T1000 (cell line): ENCODE data around the gene KRTAP5-4.
A peak's percentile ranks its signal among the peaks of the same experiment; 100 is the strongest.
"Not testable (repeated sequence)": the region's sequence is repeated elsewhere in the genome, so short reads cannot be mapped to it uniquely, and the experiment has no call there.

Experiments used
- DNase-seq: peaks from one replicate; lab custom pipeline; 2025; ENCODE audit warnings: mixed read lengths; lab: John Stamatoyannopoulos, UW

The KRTAP5-4 gene

DNA sequence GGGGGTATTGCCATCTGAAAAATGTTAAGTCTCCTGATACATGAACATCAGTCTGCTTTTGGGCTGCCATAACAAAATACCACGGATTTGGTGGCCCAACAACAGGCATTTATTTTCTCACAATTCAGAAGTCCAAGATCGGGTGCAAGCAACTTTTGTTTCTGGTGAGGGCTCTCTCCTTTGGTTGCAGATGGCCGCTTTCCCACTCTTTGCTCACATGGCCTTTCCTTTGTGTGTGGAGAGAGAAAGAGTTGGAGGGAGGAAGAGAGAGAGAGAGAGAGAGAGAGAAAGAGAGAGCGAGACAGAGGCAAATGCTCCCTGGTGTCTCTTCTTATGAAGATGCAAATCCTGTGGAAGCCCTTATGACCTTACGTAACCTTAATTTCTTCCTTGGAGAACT lies 21.3 kb downstream of the KRTAP5-4 start:
- DNase-seq: no peak

DNA sequence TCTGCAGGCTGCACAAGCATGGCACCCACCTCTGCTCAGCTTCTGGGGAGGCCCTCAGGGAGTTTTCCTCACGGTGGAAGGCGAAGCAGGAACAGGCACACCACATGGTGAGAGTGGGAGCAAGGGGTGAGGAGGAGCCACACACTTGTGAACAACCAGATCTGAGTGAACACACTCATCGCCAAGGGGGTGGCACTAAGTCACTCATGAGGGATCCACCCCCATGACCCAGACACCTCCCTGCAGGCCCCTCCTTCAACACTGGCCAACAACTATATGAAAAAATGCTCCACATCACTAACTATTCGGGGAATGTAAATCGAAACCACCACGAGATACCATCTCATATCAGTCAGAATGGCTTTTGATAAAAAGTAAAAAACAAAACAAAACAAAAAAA lies 23.1 kb downstream of the KRTAP5-4 start:
- DNase-seq: no peak

DNA sequence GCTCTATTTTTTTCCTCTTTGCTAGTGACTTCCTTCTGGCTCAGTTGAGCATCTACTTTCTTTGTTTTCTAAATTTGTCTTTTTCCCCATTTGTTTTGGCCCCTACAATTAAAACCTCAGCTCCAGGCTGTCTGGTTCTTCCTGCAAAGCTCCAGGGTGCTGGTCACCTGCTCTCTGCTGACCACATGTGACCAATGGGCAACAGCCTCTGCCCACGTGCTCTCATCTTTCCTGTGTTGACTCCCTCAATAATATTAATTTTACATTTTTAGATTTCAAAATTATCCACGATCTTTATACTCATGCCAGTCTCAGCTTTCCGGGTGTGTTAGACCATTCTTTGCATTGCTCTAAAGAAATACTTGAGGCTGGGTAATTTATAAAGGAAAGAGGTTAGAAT lies 23.5 kb downstream of the KRTAP5-4 start:
- not testable (repeated sequence) for DNase-seq

DNA sequence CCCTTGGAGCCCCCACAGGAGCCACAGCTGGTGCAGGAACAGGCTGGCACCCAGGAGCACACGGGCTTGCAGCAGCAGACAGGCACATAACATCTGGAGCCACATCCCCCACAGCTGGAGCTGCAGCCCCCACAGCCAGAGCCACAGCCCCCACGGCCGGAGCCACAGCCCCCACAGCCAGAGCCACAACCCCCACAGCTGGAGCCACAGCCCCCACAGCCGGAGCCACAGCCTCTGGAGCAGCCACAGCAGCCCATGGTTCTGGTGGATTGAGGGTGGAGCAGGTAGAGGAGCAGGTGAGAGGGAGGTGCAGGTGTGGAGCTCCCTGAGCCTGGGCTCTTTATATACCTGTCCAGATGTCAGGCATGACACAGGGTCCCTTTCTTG lies 24.0 kb downstream of the KRTAP5-4 start, which contains the start of gene KRTAP5-2:
Gene KRTAP5-2, minus strand, starts transcription at position 301 of the 387 bp plus-strand sequence. Its CDS starts 44 bp downstream, at position 257.
- DNase-seq: no peak

DNA sequence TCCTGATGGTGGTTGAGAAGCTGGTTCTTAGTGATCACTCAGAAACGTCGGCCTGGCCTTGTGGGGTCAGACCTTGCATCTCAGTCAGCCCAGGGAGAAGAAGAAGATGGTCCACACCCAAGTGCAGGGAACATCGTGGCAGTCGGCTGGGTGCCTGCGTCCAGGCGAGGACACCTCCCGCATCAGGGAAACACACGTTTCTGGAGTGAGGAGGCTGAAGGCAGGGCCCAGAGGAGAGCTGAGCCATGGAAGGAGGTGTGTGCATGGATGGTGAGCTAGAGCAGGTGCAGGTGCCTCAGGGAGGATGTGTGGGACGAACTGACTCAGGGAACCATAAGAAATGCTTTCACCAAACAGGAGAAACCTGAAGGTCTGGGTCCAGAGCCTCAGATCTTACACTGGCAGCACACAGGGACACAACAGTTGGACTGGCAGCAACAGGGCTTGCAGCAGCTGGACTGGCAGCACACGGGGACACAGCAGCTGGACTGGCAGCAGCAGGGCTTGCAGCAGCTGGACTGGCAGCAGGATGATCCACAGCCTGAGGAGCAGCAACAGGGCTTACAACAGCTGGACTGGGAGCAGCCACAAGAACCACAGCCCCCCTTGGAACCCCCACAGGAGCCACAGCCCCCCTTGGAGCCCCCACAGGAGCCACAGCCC lies 24.5 kb downstream of the KRTAP5-4 start:
- DNase-seq: no peak

DNA sequence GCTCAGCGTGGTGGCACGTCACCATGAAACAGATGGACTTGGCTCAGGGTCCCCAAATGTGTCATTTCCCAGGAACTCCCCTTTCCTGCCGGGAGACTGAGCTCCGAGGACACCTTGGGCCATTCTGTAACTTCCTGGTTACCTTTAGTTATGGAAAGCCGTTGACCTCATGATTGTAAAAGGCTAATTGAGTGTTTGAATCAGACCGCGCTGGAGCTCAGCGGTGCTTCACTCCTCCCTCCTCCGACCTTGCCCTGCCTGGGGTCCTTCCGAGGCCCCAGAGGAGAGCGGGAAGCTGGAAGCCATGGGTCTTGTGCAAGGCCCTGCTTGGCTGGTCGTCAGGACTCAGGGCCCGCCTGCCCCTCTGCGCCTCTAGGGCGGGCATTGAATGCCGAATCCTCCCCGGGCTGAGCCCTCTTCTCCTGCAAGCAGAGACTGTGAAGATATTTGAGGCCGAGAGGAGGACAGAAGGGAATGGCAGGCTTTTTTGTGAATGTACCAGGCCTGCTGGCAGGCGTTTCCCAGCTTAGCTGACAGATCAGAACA lies 25.3 kb downstream of the KRTAP5-4 start:
- not testable (repeated sequence) for DNase-seq

DNA sequence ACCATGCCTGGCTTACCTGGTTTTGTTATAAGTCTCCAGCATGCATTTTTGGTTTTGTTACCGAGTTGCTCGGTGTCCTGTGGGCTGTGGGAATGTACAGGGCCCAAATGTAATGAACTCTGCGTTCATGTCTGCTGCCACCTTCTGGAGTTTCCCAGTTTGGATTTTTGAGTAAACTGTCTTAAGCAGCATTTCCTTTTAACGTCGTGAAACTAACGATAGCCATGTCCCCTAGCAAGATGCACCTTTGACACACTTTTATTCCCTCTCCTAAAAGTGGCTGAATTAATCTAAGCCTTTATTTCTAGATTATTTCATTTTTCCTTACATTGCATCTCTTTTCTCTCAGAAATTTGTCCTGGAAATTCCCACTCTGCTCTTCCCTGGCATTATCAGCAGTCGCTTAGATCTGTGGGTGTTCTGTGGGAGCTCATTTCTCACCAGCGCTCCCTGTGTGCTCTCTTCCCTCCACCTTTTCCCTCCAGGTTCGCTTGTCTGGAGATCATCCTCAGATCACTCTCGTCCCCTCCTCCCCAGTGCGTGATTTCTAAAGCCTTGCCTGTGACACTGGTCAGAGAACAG lies 25.9 kb downstream of the KRTAP5-4 start:
- DNase-seq: not testable (repeated sequence)

DNA sequence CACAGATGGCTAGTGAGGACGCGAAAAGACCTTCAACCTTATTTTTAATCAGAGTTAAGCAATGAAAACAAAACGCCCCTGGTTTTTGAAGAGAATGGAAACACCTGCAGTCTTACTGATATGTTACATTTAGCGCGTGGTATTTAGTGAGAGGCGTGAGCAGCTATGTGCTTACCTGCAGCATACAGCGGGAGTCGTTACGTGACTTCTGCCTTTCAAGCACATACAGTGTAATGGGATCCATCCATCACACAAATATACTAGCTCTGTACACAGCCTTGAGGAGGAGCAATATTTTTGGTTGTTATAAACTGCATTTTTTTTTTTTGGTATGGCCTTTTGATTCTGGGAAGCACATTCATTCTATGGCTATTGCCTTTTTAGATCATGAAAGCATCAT lies 29.3 kb downstream of the KRTAP5-4 start:
- no peak for DNase-seq

DNA sequence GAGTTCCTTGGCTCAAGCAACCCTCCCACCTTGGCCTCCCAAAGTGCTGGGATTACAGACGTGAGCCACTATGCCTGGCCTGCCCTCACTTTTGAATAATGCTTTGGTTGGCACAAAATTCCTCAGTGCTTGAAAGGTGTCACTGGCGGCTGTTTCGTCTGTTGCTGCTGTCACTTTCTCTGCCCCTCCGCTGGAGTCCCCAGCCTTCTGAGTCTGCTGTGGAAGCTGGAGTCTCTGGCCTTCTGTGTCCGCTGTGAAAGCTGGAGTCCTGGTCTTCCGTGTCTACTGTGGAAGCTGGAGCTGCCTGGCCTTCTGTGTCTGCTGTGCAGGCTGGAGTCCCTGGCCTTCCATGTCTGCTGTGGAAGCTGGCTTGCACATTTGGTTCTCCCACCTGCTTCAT lies 31.9 kb downstream of the KRTAP5-4 start:
- no peak for DNase-seq

DNA sequence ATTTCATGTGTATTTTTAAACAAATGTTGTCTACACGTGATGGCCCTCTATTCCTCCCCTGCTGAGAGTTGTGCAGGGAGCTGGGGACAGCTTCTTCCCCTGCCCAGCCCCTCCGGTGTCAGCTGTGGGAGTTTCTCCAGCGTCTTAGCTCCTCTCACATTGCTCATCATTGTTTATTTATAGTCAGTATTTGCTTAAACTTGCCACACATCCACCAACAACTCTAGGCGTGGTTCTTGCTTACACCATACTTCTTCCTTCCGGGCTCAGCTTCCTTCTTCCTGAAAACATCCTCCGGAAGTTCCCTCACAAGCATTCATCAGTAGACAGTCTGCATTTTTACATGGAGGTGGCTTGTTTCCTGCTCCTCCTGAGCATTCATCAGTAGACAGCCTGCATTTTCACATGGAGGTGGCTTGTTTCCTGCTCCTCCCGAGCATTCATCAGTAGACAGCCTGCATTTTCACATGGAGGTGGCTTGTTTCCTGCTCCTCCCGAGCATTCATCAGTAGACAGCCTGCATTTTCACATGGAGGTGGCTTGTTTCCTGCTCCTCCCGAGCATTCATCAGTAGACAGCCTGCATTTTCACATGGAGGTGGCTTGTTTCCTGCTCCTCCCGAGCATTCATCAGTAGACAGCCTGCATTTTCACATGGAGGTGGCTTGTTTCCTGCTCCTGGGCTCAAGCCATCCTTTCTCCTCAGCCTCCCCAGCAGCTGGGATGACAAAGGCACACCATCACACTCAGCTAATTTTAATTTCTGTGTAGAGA lies 32.6 kb downstream of the KRTAP5-4 start:
- DNase-seq: not testable (repeated sequence)

DNA sequence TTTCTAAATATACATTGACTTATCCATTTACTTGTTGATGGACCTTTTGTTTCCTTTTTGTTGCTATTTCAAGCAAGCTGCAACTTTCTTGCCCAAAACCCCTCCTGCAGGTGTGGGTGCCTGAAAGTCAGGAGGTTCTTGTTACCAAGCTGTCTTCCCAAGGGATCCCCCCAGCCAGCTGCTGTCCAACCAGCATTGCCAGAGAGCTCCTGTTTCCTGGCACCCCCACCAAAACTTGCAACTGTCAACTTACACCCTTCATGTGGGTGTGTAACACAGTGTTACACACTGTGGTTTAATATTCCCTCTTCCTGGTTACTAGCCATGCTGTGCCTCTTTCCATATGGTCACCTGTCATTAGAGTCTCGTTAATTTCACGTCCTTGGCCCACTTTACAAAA lies 35.2 kb downstream of the KRTAP5-4 start:
- DNase-seq: no peak

DNA sequence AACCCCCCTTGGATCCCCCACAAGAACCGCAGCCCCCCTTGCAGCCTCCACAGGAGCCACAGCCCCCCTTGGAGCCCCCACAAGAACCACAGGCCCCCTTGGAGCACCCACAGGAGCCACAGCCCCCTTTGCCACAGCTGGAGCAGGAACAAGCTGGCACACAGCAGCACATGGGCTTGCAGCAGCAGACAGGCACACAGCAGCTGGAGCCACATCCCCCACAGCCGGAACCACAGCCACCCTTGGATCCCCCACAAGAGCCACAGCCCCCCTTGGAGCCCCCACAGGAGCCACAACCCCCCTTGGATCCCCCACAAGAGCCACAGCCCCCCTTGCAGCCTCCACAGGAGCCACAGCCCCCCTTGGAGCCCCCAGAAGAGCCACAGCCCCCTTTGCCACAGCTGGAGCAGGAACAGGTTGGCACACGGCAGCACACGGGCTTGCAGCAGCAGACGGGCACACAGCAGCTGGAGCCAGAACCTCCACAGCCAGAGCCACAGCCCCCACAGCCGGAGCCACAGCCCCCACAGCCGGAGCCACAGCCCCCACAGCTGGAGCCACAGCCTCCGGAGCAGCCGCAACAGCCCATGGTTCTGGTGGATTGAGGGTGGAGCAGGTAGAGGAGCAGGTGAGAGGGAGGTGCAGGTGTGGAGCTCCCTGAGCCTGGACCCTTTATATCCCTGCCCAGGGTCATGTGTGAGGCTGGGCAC lies 37.1 kb downstream of the KRTAP5-4 start, which contains the start of gene KRTAP5-1:
Gene KRTAP5-1, minus strand, starts transcription at position 623 of the 710 bp plus-strand sequence. Its CDS starts 34 bp downstream, at position 589.
- not testable (repeated sequence) for DNase-seq

DNA sequence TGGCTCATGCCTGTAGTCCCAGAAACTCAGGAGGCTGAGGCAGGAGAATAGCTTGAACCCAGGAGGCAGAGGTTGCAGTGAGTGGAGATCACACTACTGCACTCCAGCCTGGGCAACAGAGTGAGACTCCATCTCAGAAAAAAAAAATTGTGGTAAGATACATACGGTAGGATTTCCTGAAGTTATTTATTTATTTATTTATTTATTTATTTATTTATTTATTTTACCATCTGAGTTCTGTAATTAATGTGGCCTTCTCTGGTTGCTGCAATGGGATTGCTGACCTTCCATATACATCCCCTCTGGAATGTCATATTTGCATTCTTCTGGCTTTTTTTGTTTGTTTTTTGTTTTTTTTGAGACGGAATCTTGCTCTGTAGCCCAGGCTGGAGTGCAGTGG lies 39.0 kb downstream of the KRTAP5-4 start:
- DNase-seq: not testable (repeated sequence)

DNA sequence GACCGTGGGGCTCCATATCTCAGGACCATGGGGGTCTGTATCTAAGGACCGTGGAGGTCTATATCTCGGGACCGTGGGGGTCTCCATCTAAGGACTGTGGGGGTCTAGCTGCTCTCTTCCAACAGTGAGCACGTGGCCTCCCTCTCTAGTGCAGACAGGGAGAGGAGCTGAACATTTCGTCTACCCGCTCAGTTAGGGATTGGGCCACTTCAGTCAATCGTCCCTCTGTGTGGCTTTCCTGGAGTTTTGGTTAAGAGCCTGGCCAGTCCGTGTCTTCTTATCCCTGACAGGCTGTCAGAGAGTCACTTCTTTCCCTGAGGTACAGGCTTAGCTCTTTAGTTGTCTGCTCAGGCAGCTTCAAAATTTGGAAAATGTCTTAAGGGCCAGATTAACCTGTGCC lies 40.0 kb downstream of the KRTAP5-4 start:
- no peak for DNase-seq

DNA sequence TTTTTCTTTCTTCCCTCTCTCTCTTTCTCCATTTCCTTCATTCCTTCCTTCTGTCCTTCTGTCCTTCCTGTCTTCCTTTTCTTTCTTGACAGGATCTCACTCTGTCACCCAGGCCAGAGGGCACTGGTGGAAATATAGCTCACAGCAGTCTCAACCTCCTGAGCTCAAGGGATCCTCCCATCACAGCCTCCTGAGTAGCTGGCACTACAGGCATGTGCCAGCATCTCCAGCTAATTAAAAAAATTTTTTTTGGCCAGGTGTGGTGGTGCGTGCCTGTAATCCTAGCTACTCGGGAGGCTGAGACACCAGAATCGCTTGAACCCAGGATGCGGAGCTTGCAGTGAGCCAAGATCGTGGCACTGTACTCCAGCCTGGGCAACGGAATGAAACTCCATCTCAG lies 45.1 kb downstream of the KRTAP5-4 start:
- DNase-seq: no peak

DNA sequence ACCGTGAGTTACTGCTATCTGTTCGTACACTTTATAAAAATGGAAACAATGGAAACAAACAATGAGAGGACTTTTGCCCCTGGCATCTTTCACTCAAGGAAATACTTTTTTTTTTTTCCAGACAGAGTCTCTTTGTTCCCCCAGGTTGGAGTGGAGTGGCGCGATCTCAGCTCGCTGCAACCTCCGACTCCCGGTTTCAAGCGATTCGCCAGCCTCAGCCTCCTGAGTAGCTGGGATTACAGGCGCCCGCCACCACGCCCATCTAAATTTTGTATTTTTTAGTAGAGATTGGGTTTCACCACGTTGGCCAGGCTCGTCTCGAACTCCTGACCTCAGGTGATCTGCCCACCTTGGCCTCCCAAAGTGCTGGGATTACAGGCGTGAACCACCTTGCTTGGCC lies 46.2 kb downstream of the KRTAP5-4 start:
- not testable (repeated sequence) for DNase-seq

DNA sequence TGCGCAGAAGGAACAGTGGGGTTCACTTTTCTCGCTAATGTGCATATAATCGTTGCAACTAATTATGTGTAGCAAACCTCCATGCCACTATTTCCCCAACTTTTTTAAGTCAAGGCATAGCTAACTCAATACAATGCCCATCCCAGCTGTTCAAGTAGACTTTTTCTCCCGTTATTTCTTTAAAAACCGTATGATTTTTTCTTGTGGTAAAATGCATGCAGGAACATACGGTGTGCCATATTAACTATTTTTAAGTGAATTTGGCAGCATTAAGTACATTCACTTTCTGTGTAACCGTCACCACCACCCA lies 47.0 kb downstream of the KRTAP5-4 start:
- no peak for DNase-seq

DNA sequence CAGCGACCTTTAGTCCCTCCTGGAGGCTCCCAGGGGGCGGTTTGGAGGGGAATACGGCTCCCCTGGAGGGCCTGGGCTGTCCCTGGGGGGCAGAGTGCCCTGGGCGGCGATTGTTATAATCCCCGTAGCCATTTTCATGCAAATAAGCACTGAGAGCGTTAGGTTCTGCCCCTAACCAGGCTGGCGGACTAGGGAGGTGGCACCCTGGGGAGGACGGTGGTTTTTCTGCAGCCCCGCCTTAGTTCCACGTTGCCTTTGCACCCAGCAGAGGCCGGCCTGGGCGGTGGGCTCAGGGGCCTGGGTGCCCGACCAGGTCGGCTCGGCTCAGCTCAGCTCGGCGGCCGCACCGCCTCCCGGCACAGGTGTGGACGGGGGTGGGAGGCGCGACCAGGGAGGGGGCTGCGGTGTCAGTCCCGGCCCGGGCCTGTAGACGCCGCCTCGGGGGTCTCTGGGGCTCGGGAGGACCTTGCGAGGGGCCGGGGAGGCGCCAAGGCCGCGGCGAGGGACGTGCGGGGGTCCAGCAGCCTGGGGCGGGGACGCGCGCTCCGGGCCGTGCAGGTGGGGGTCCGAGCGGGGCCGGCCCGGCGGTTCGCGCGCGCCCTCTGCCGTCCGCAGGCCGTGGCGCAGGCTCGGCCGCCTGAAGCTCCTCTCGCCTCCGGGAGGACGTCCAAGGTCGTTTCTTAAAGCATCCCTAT lies 47.6 kb downstream of the KRTAP5-4 start:
- peak; percentile 20 for DNase-seq

DNA sequence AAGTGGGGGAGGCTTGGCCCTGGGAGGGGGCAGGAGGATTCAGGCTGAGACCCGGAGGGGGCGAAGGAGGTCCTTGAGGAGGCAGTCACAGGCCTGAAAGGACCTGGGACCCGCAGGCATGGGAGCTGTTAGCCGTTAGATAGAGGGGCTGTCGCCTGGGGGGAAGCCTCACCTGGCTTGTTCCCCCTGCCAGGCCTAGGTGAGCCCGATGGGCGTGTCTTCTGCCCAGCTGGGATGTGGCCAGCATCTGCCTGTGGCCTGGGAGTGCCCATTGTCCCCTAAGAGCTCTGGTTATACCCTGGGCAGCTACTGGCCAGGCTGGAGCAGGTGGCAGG lies 48.1 kb downstream of the KRTAP5-4 start:
- no peak for DNase-seq

DNA sequence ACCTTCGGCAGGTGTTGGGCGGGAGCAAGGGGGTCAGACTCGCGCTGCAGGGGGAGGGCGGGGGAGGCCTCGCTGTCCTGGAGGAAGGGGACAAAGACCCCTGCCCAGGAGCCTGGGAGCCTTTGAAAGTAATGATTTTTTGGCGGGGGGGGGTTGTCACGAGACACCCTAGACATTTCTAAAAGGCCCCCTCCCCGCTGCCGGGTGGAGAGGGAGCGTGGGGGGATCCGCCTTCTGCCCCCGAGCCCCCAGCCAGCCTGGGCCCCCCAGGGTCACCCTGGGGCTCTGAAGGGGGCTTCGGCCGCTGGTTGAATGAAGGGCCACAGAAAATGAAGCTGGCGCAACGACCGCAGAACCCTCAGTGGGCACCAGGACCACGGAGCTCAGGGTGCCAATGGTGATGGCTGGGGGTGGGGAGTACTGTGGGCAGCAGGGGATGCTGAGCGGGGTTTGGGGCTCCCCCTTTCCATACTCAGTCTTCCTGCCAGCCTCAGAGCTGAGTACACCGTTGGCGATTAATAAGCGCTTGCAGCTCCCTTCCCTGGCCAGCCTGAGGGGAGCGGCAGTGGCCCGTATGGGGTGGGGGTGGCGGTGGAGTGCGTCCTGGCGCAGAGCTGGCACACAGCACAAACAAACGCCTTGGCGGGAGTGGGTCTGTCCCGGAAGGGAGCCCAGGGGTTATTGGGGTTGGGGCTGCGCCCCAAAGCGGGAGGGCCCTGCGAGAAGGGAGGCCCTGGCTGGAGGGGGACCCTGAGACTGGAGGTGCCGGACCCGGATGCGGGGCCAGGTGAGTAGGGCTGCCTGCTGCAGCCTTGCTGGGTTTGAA lies 48.6 kb downstream of the KRTAP5-4 start:
- no peak for DNase-seq
